Omental fat pad (tissue), 4 donors: ENCODE results near the gene GUCY2F. TPM values are rescaled to one million over a fixed set of nuclear protein-coding genes. Genes with fewer than 3 reads are reported as not detected.

Experiments used
- ATAC-seq: fragments of 150-250 bp; one replicate; pipeline ENCODE4 v1.9.1; 2016; ENCODE audit warnings: mild to moderate bottlenecking, moderate library complexity; ENCODE audit not compliant: low FRiP score
- DNase-seq: peaks from one replicate; pipeline ENCODE4 v3.0.0-alpha.2; 2019; ENCODE audit warnings: low spot score
- CTCF ChIP-seq, 3 donors: fragments of 450-650 bp; IDR thresholded peaks; one replicate each; pipeline ENCODE4 v1.5.1; 2016 to 2017; ENCODE audit warnings: antibody characterized with exemption in 3 of 3, mild to moderate bottlenecking in 3 of 3, moderate library complexity in 2 of 3
- total RNA-seq, 4 donors: library from RNA; depleted of rRNA; stranded (reverse); fragments of >200 nt; gene quantifications; one replicate each; pipeline ENCODE4 v1.1.0, GENCODE V29; 2016

Gene GUCY2F
- total RNA-seq, 4 donors from 2014 or later, result not detected

- TF ChIP-seq CTCF (IDR thresholded peaks at IDR 0.05), result no peak
- no peak for ATAC-seq
- DNase-seq, result no peak
Observed at GRCh38 chrX:109327251-109327650, 154.6 kb downstream of the GUCY2F start.

Other genes starting within 250 kb of the GUCY2F start
- gene NXT2, start 54.8 kb upstream of the GUCY2F start, total RNA-seq, result 10 to 100 TPM in 1 of 4 donors, 1 to 10 TPM in 3; 5.4 to 11.2 (median 7.3) TPM
- 1 to 10 TPM in 3 of 4 donors, under 1 TPM in 1; 0.79 to 3.8 (median 2.1) TPM for gene KCNE5, start 143.1 kb upstream of the GUCY2F start, total RNA-seq